GM12878 (cell line): Measurements from ENCODE around the gene LCE6A. TPM values are rescaled to one million over a fixed set of nuclear protein-coding genes. Genes with fewer than 3 reads are reported as not detected.

Source experiments
- ATAC-seq: fragments of 200-7000 bp; cut with Tn5 transposase; 3 replicates; pipeline ENCODE4 v1.9.1; 2020; ENCODE audit warnings: mild to moderate bottlenecking, moderate library complexity
- BruUV-seq: library from RNA; stranded (reverse); fragments of 400-500 nt; replicated peaks from 2 replicates; lab custom pipeline; 2021; lab: Mats Ljungman, UMichigan
- CTCF ChIA-PET: fragments of 300-600 bp; sonication (Branson Sonifier 250); formaldehyde crosslinking; extraction: SDS; loops from one replicate; lab custom pipeline; 2021; ENCODE audit warnings: inconsistent platforms; lab: Yijun Ruan, JAX
- POLR2A ChIA-PET: fragments of 350-600 bp; formaldehyde crosslinking; extraction: SDS; loops from one replicate; lab custom pipeline; 2021; ENCODE audit warnings: inconsistent platforms; lab: Charles Lee
- RAD21 ChIA-PET: fragments of 300-600 bp; sonication (Branson Sonifier 250); formaldehyde crosslinking; loops from one replicate; lab custom pipeline; 2023; ENCODE audit warnings: antibody characterized with exemption; ENCODE audit not compliant: unreplicated experiment; lab: Charles Lee
- SMC1A ChIA-PET: fragments of 300-600 bp; sonication (Branson Sonifier 250); formaldehyde crosslinking; loops from one replicate; lab custom pipeline; 2023; ENCODE audit not compliant: unreplicated experiment, uncharacterized antibody; lab: Charles Lee
- DNase-seq: peaks from one replicate; pipeline ENCODE4 v3.0.0-alpha.2; 2011; ENCODE audit warnings: low read depth, low spot score
- FAIRE-seq: peaks from 3 replicates; lab custom pipeline; 2011; peaks lifted over from hg19 to GRCh38; lab: Jason Lieb, UNC
- H2AFZ ChIP-seq: 2 replicates; pipeline ENCODE4 v1.6.0; 2011; ENCODE audit warnings: low read depth, low read length, control low read depth; ENCODE audit not compliant: control insufficient read depth
- H3K27ac ChIP-seq: 2 replicates; pipeline ENCODE4 v1.5.1; 2011; ENCODE audit warnings: control low read depth; ENCODE audit not compliant: control insufficient read depth, insufficient read depth
- H3K27me3 ChIP-seq, 2 experiments: replicated peaks in 1 of 2; 2 replicates each; pipeline versions ENCODE4 v1.6.0 to v1.6.1; 2011; ENCODE audit warnings: low read length in 1 of 2; ENCODE audit not compliant: control insufficient read depth in 2 of 2, insufficient read depth in 2 of 2
- H3K36me3 ChIP-seq, 2 experiments: 2 replicates each; pipeline ENCODE4 v1.5.1; 2011; ENCODE audit warnings: low read length in 1 of 2; ENCODE audit not compliant: control insufficient read depth in 2 of 2, insufficient read depth in 2 of 2
- H3K4me1 ChIP-seq: 2 replicates; pipeline ENCODE4 v1.6.1; 2011; ENCODE audit warnings: mild to moderate bottlenecking, low read length, moderate library complexity, mixed read lengths; ENCODE audit not compliant: control insufficient read depth, insufficient read depth
- H3K4me2 ChIP-seq: 2 replicates; pipeline ENCODE4 v1.6.0; 2011; ENCODE audit warnings: control low read depth; ENCODE audit not compliant: control insufficient read depth, insufficient read depth
- H3K4me3 ChIP-seq: fragments of 200-600 bp; sonication (generic); 2 replicates; pipeline ENCODE4 v1.5.1; 2016
- H3K79me2 ChIP-seq: 2 replicates; pipeline ENCODE4 v1.6.0; 2011; ENCODE audit warnings: low read length; ENCODE audit not compliant: control insufficient read depth, insufficient read depth
- H3K9ac ChIP-seq: 2 replicates; pipeline ENCODE4 v1.8.0; 2011; ENCODE audit warnings: low read length, control low read depth, mixed read lengths; ENCODE audit not compliant: control insufficient read depth, insufficient read depth
- H3K9me3 ChIP-seq: replicated peaks from 3 replicates; pipeline ENCODE4 v1.5.1; 2011; ENCODE audit warnings: mild to moderate bottlenecking, low read length; ENCODE audit not compliant: control insufficient read depth, insufficient read depth
- H4K20me1 ChIP-seq: 2 replicates; pipeline ENCODE4 v1.6.0; 2011; ENCODE audit not compliant: control insufficient read depth, insufficient read depth
- CBFB ChIP-seq: IDR thresholded peaks from 2 replicates; pipeline ENCODE4 v1.6.1; 2016; ENCODE audit warnings: antibody characterized with exemption, low read depth
- CREM ChIP-seq: IDR thresholded peaks from 2 replicates; pipeline ENCODE4 v1.6.1; 2014; ENCODE audit warnings: antibody characterized with exemption, low read depth
- EED ChIP-seq: sonication (generic); IDR thresholded peaks from 2 replicates; pipeline ENCODE4 v1.6.1; 2016; ENCODE audit warnings: antibody characterized with exemption, low read depth
- EP300 ChIP-seq, 2 experiments: fragments of 150-350 bp in 1 of 2; IDR thresholded peaks; 2 replicates each; pipeline ENCODE4 v1.6.1; 2011 to 2012; ENCODE audit warnings: low read depth in 2 of 2, low read length in 2 of 2, borderline replicate concordance in 1 of 2, improper control_type of control experiment in 1 of 2, inconsistent platforms in 1 of 2; ENCODE audit not compliant: control insufficient read depth in 1 of 2
- JUNB ChIP-seq: IDR thresholded peaks from 2 replicates; pipeline ENCODE4 v1.6.1; 2016; ENCODE audit warnings: antibody characterized with exemption, mild to moderate bottlenecking
- MEF2B ChIP-seq: fragments of 450-650 bp; IDR thresholded peaks from 2 replicates; pipeline ENCODE4 v1.6.1; 2018; ENCODE audit warnings: mild to moderate bottlenecking, moderate library complexity; ENCODE audit not compliant: partially characterized antibody, poor library complexity, severe bottlenecking
- NBN ChIP-seq: fragments of 450-650 bp; IDR thresholded peaks from 2 replicates; pipeline ENCODE4 v1.6.1; 2016
- RELA ChIP-seq: fragments of 450-650 bp; IDR thresholded peaks from 2 replicates; pipeline ENCODE4 v1.8.0; 2014; ENCODE audit warnings: borderline replicate concordance; ENCODE audit not compliant: partially characterized antibody
- SMARCA5 ChIP-seq: fragments of 450-650 bp; IDR thresholded peaks from 2 replicates; pipeline ENCODE4 v1.6.1; 2017; ENCODE audit warnings: mild to moderate bottlenecking
- WGBS: methylation state at CpG from one replicate; pipeline ENCODE4 v1.1.6; 2016; ENCODE audit warnings: low lambda C conversion rate; ENCODE audit not compliant: insufficient replicate concordance, insufficient coverage; ENCODE audit errors: missing lambda C conversion rate; 5-methylcytosine and 5-hydroxymethylcytosine counted together
- in situ Hi-C: fragments of 300-500 bp; cut with MboI; formaldehyde crosslinking; loops from 9 replicates; pipeline ENCODE4 v1.14.3; 2018; ENCODE audit warnings: mixed read lengths
- intact Hi-C: fragments of 100-400 bp; cut with micrococcal nuclease; formaldehyde crosslinking; loops from one replicate; pipeline ENCODE4 v1.14.2; 2022; ENCODE audit not compliant: unreplicated experiment
- polyA plus RNA-seq, 11 experiments: library from polyadenylated mRNA; depleted of rRNA in 4 of 11; unstranded in 6 of 11; stranded (reverse) in 5 of 11; fragments of >200 nt; fragmentation: Nextera tagmentation in 4 of 11; fragmentation: Illumina TruSeq in 1 of 11; extraction: Ambion mirVana in 4 of 11; extraction: Trizol in 1 of 11; gene quantifications; 1 replicate in 1 of 11; 2 replicates in 10 of 11; pipeline versions ENCODE4 v1.2.1 to v1.2.3, GENCODE V29; 2011 to 2016; ENCODE audit warnings: inconsistent platforms in 2 of 11, missing spikeins in 2 of 11, low read depth in 1 of 11
- total RNA-seq, 4 experiments: library from RNA; depleted of rRNA in 3 of 4; stranded (reverse); fragments of >200 nt in 3 of 4; fragmentation: Illumina TruSeq in 1 of 4; extraction: Trizol in 1 of 4; gene quantifications; 2 replicates each; pipeline versions ENCODE4 v1.2.1 to v1.2.3, GENCODE V29; 2013 to 2021
- TF ChIP-seq, protein P1 (sequence below): fragments of 150-350 bp; IDR thresholded peaks from 2 replicates; pipeline ENCODE4 v1.6.1; 2016; ENCODE audit warnings: low read depth, low read length
- TF ChIP-seq, protein P2 (sequence below): fragments of 450-650 bp; IDR thresholded peaks from 2 replicates; pipeline ENCODE4 v1.6.1; 2017; ENCODE audit warnings: antibody characterized with exemption, mild to moderate bottlenecking, moderate library complexity

Gene LCE6A
- total and polyA plus RNA-seq, 10 of the 15 experiments (the other 5 are each of a cell fraction or from before 2014, with no cell fraction given): 0.45 TPM; not detected in 9

- TF ChIP-seq, protein P1, sequence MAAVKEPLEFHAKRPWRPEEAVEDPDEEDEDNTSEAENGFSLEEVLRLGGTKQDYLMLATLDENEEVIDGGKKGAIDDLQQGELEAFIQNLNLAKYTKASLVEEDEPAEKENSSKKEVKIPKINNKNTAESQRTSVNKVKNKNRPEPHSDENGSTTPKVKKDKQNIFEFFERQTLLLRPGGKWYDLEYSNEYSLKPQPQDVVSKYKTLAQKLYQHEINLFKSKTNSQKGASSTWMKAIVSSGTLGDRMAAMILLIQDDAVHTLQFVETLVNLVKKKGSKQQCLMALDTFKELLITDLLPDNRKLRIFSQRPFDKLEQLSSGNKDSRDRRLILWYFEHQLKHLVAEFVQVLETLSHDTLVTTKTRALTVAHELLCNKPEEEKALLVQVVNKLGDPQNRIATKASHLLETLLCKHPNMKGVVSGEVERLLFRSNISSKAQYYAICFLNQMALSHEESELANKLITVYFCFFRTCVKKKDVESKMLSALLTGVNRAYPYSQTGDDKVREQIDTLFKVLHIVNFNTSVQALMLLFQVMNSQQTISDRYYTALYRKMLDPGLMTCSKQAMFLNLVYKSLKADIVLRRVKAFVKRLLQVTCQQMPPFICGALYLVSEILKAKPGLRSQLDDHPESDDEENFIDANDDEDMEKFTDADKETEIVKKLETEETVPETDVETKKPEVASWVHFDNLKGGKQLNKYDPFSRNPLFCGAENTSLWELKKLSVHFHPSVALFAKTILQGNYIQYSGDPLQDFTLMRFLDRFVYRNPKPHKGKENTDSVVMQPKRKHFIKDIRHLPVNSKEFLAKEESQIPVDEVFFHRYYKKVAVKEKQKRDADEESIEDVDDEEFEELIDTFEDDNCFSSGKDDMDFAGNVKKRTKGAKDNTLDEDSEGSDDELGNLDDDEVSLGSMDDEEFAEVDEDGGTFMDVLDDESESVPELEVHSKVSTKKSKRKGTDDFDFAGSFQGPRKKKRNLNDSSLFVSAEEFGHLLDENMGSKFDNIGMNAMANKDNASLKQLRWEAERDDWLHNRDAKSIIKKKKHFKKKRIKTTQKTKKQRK: no peak
- TF ChIP-seq RELA (no peak), MEF2B (no peak), EP300 (IDR thresholded peaks at IDR 0.05; ENCODE audit: borderline replicate concordance in 1 of 2, control insufficient read depth in 1 of 2, low read depth in 2 of 2, low read length in 2 of 2) (no peak), EED (peak; percentile 51; the same call in 1 of the 2 replicates), SMARCA5 (no peak), JUNB (peak; percentile 40; the same call in 1 of the 2 replicates), CBFB (no peak), NBN (no peak)
These were observed 41.4 kb downstream of the LCE6A start (continued) for GRCh38 chr1:152884085-152884484.

DNA sequence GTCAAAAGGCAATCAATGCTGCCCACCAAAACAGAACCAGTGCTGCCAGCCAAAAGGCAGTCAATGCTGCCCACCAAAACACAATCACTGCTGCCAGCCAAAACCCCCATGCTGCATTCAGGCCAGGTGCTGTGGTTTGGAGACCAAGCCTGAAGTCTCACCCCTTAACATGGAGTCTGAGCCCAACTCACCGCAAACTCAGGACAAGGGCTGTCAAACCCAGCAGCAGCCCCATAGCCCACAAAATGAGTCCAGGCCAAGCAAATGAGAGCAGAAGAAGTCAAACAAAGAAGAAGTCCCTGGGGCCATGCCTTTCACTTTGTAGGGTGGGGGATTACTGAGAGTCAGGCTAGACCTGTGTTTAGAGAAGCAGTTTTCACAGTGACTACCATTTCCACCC is 41.9 kb downstream of the LCE6A start:
- RAD21 ChIA-PET: interaction anchor here (1.1 to 1.8 kb wide), 2 partner anchors 12 to 24 kb away, joined by 3 to 5 read pairs; partner anchors contain the start of gene IVL
- no peak overlapping the region for H3K4me2 ChIP-seq
- 100% methylated on average over 1 of the region's 1 CpG for WGBS

More for the DNA sequence above, 41.9 kb downstream of the LCE6A start:
- no peaks in the 10 kb centered on the region for H3K27me3 ChIP-seq
- SMC1A ChIA-PET: interaction anchor here (0.8 kb wide), 2 partner anchors 20 to 25 kb away, joined by 3 read pairs; no protein-coding TSS in a partner anchor
- POLR2A ChIA-PET: interaction anchor here (0.6 kb wide), 1 partner anchor 613 kb away, joined by 4 read pairs; no protein-coding TSS in a partner anchor
- H3K36me3 ChIP-seq: no peaks in the 10 kb centered on the region
- peak overlapping the region; percentile 39; the same call in 1 of the 2 replicates for H3K27ac ChIP-seq
- DNase-seq (no peak), FAIRE-seq (no peak), ATAC-seq (peak; percentile 41)
- H3K9me3 ChIP-seq: no peaks in the 10 kb centered on the region
- CTCF ChIA-PET: interaction anchor here (1.0 to 1.7 kb wide), 4 partner anchors 14 to 396 kb away, joined by 3 to 5 read pairs (median 4); no protein-coding TSS in a partner anchor
- peaks cover 38% of the 10 kb centered on the region for H3K4me1 ChIP-seq
- no peak overlapping the region for H3K9ac ChIP-seq
- no peak overlapping the region for H3K4me3 ChIP-seq
- intact Hi-C loops (no loop called here), in situ Hi-C loops (no loop called here)
- no peak overlapping the region; the same call in none of the 2 replicates for H2AFZ ChIP-seq
- TF ChIP-seq, protein P2, sequence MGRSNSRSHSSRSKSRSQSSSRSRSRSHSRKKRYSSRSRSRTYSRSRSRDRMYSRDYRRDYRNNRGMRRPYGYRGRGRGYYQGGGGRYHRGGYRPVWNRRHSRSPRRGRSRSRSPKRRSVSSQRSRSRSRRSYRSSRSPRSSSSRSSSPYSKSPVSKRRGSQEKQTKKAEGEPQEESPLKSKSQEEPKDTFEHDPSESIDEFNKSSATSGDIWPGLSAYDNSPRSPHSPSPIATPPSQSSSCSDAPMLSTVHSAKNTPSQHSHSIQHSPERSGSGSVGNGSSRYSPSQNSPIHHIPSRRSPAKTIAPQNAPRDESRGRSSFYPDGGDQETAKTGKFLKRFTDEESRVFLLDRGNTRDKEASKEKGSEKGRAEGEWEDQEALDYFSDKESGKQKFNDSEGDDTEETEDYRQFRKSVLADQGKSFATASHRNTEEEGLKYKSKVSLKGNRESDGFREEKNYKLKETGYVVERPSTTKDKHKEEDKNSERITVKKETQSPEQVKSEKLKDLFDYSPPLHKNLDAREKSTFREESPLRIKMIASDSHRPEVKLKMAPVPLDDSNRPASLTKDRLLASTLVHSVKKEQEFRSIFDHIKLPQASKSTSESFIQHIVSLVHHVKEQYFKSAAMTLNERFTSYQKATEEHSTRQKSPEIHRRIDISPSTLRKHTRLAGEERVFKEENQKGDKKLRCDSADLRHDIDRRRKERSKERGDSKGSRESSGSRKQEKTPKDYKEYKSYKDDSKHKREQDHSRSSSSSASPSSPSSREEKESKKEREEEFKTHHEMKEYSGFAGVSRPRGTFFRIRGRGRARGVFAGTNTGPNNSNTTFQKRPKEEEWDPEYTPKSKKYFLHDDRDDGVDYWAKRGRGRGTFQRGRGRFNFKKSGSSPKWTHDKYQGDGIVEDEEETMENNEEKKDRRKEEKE: no peak
- 0 out of 2 replicates have a peak, but pooled peaks have one; percentile 5 for TF ChIP-seq CREM
- no peaks in the 10 kb centered on the region for H4K20me1 ChIP-seq
- no peaks in the 10 kb centered on the region for H3K79me2 ChIP-seq
- BruUV-seq: no TSS peak
